AG09309 (cell line): ENCODE measurements around the gene C11orf42.

ENCODE experiments used
- DNase-seq: peaks from one replicate; pipeline ENCODE4 v3.0.0-alpha.2; 2010; ENCODE audit warnings: low read depth
- H3K4me3 ChIP-seq: 2 replicates; pipeline ENCODE4 v1.5.1; 2011; ENCODE audit warnings: mild to moderate bottlenecking, low read depth, low read length, moderate library complexity; ENCODE audit not compliant: control insufficient read depth
- CTCF ChIP-seq: IDR thresholded peaks from 2 replicates; pipeline ENCODE4 v1.5.1; 2011; ENCODE audit warnings: mild to moderate bottlenecking, low read depth, low read length, inconsistent platforms; ENCODE audit not compliant: insufficient read depth, control insufficient read depth; ENCODE audit errors: missing control alignments

C11orf42 gene

GRCh38 chr11:6204706-6205105 lies 651 bp upstream of the C11orf42 start:
- H3K4me3 ChIP-seq, result no peak overlapping the region
- no peak for DNase-seq
- no peak for TF ChIP-seq CTCF

GRCh38 chr11:6206456-6207180 lies 1.3 kb downstream of the C11orf42 start:
- no peak overlapping the region for H3K4me3 ChIP-seq
- DNase-seq, result no peak
- no peak for TF ChIP-seq CTCF

- TF ChIP-seq CTCF, result no peak
Measured at GRCh38 chr11:6209801-6210200, 4.4 kb downstream of the C11orf42 start.

GRCh38 chr11:6210274-6210955 lies 5.1 kb downstream of the C11orf42 start:
- no peak for TF ChIP-seq CTCF
- H3K4me3 ChIP-seq, result no peak overlapping the region
- DNase-seq, result no peak

More at GRCh38 chr11:6209801-6210200, 4.4 kb downstream of the C11orf42 start:
- no peak for DNase-seq
- no peak overlapping the region for H3K4me3 ChIP-seq

- no peak overlapping the region for H3K4me3 ChIP-seq
- no peak for DNase-seq
- no peak for TF ChIP-seq CTCF
Measured at GRCh38 chr11:6214530-6214929, 9.2 kb downstream of the C11orf42 start.

- no peak overlapping the region for H3K4me3 ChIP-seq
- no peak for TF ChIP-seq CTCF
- no peak for DNase-seq
Measured at GRCh38 chr11:6216501-6216900, 11.1 kb downstream of the C11orf42 start.
